Urothelium cell line (cell line): ENCODE measurements around the gene JMJD7.

Experiments used
- DNase-seq: peaks from one replicate; pipeline ENCODE4 v3.0.0; 2011; ENCODE audit warnings: low spot score, mixed read lengths
- FAIRE-seq: peaks from 2 replicates; lab custom pipeline; 2011; peaks lifted over from hg19 to GRCh38; lab: Jason Lieb, UNC

The JMJD7 gene

GRCh38 chr15:41827880-41828806 is at the start of gene JMJD7:
Gene JMJD7, plus strand, starts transcription at chr15:41828092. Its CDS starts 33 bp downstream, at chr15:41828125.
- FAIRE-seq (peak; percentile 75), DNase-seq (peak; percentile 99)

GRCh38 chr15:41778521-41778920 is 49.4 kb upstream of the JMJD7 start:
- no peak for FAIRE-seq
- no peak for DNase-seq

GRCh38 chr15:41779662-41780157 is 48.2 kb upstream of the JMJD7 start:
- no peak for FAIRE-seq
- DNase-seq: no peak

GRCh38 chr15:41780266-41780665 is 47.6 kb upstream of the JMJD7 start:
- FAIRE-seq (no peak), DNase-seq (no peak)

GRCh38 chr15:41780727-41781126 is 47.2 kb upstream of the JMJD7 start:
- FAIRE-seq: no peak
- no peak for DNase-seq

GRCh38 chr15:41782371-41783282 is 45.3 kb upstream of the JMJD7 start:
- FAIRE-seq (no peak), DNase-seq (no peak)

GRCh38 chr15:41783296-41783695 is 44.6 kb upstream of the JMJD7 start:
- DNase-seq (no peak), FAIRE-seq (no peak)

GRCh38 chr15:41788262-41788661 is 39.6 kb upstream of the JMJD7 start:
- FAIRE-seq (no peak), DNase-seq (no peak)

GRCh38 chr15:41789236-41789635 is 38.7 kb upstream of the JMJD7 start:
- DNase-seq (no peak), FAIRE-seq (no peak)

GRCh38 chr15:41789662-41790061 is 38.2 kb upstream of the JMJD7 start:
- DNase-seq: no peak
- no peak for FAIRE-seq

- DNase-seq (no peak), FAIRE-seq (no peak)
Observed at GRCh38 chr15:41790169-41790568, 37.7 kb upstream of the JMJD7 start.

GRCh38 chr15:41790756-41791546 is 36.9 kb upstream of the JMJD7 start:
- no peak for FAIRE-seq
- DNase-seq: peak; percentile 62

- DNase-seq (no peak), FAIRE-seq (no peak)
Observed at GRCh38 chr15:41791547-41791937, 36.4 kb upstream of the JMJD7 start.

- no peak for DNase-seq
- FAIRE-seq: no peak
Observed at GRCh38 chr15:41792000-41792637, 35.8 kb upstream of the JMJD7 start.

- FAIRE-seq (no peak), DNase-seq (no peak)
Observed at GRCh38 chr15:41794081-41794480, 33.8 kb upstream of the JMJD7 start.

GRCh38 chr15:41795996-41796856 is 31.7 kb upstream of the JMJD7 start:
- FAIRE-seq (no peak), DNase-seq (no peak)

GRCh38 chr15:41797201-41797944 is 30.5 kb upstream of the JMJD7 start:
- no peak for DNase-seq
- FAIRE-seq: no peak
